HG03103 (cell line): Measurements from ENCODE around the gene USP3.
A peak's percentile ranks its signal among the peaks of the same experiment; 100 is the strongest.

ENCODE experiments used
- ATAC-seq: cut with Tn5 transposase; IDR thresholded peaks from one replicate; pipeline ENCODE4 v1.9.1; 2021; ENCODE audit warnings: low read depth; ENCODE audit not compliant: unreplicated experiment

The USP3 gene

DNA sequence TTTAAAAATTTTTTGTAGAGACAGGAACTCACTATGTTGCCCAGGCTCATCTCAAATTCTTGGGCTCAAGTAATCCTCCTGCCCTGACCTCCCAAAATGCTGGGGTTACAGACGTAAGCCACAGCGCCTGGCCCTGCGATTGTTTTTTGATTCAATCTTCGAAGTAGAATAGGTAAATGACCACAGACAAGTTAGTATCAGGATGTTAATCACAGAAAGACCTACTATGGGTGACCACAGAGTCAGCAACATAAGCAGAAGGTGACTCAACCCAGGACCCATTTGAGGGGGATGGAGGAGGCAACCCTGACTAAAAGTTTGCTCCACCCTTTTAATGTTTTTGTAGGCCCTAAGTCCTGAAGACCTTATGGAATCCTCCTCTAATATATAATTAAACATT, 10.0 kb upstream of the USP3 start:
- ATAC-seq, result no peak

DNA sequence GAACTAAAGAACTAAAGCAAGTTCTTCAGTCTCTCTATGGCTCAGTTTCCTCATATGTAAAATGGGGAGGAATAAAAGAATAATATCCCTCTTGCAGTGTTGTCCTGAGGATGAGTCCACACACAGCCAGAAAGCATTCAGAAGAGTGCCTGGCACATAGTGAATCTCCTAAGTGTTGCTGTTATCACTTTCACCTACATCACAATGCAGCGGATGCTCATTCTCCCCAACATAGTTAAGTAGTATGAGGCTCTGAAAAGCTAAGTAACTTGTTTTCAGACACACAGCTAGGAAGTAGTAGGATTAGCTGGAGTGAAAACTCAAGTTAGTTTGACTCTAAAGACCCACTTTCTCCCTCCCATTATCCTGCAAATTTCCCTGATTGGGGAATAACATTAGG, 9.1 kb upstream of the USP3 start:
- ATAC-seq, result no peak

DNA sequence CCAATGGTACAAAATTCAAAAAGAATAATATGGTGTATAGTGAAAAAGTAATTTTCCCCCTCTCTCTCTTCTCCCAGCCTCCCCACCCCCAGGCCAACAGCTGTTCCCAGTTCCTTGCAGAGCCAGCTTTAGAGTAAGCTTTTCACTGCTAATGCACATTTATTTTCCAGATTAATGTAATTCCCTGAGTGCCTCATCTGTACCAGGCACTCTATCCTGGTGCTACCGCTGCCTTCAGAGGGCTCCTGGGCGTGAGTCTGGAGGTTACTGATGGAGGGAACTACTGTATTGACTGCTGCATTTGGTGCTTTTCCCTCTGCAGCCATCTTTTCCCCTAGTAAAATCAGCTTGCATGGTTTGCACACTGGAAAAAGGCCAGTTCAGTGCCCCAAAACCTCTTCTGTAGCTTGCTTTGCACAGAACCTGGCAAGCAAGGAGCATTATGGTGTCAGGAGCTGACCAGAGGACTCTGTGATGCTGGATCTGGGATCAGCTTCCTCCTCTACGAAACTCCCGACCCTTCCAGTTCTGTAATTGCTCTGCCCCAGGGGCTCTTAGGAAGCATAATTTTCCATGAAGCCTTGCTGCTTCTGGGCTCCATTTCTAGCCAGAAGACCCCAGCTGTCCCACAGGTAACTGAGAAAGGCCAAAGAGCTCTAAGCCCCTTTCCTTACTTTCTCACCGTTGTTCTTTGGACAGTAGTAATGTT, 8.5 kb upstream of the USP3 start:
- no peak for ATAC-seq

DNA sequence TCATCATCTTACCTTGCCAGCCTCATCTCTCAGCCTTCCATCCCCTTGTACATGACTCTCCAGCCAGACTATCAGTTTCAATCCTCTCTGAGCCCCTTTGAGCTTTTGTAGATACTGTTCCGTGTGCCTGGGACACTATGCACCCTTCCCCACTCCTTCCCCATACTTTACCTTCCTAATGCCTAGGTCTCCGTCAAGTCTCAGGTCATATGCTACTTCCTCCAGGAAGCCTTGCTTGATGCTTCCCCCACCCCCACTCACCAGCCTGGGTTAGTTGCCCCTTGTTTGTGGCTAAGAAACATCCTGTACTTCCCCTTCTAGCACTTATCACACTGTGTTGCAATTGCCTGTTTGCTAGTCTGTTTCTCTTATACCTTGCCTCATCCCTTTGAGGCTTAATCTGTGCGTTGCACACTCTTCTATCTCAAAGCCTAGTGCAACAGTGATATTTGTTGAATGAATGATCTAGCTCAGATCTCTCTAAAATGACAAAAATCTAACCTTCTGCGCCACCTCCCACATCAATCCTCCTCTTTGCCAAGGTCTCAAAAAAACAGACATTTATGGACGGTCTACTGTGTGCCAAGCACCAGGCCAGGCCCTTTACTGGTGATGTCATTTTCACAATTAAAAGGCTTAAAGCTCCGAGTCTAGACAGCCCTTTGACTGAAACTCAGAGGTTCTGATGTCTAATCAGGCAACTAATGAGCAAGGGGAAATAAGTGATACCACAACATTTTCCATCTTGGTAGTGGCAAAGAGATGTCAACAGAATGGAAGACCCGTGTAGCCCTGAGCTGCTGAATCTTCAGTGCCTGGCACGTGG, 6.5 kb upstream of the USP3 start:
- ATAC-seq, result no peak

DNA sequence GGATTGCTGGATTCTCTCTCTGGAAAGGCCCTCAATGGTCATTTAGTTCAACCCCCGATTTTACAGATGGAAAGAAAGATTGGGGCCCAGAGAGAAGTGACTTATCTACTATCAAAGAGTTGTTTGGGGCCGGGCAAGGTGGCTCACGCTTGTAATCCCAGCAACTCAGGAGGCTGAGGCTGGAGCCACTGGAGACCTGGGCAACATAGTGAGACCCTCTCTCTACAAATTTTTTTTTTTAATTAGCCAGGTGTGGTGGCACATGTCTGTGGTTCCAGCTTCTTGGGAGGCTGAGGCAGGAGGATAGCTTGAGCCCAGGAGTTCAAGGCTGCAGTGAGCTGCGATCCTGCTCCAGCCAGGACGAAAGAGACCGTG, 5.2 kb upstream of the USP3 start:
- ATAC-seq, result no peak

DNA sequence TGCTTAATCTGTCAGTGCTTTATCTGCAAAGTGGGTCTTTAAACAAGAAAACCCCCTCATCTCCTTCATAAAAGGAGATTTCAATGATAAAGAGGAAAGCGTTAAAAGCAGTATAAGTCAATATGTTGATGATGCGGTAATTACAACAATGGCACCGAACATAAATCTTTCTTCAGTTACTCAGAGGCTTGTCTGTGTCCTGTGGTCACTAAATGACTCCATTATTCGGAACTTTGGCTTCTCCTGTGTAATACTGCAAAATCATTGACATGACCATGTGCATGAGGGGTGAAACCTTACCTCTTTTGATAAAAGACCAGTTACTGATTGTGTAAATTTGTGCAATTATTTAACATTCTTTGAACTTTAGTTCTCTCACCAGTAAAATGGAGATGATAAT, 4.8 kb upstream of the USP3 start:
- ATAC-seq, result no peak

DNA sequence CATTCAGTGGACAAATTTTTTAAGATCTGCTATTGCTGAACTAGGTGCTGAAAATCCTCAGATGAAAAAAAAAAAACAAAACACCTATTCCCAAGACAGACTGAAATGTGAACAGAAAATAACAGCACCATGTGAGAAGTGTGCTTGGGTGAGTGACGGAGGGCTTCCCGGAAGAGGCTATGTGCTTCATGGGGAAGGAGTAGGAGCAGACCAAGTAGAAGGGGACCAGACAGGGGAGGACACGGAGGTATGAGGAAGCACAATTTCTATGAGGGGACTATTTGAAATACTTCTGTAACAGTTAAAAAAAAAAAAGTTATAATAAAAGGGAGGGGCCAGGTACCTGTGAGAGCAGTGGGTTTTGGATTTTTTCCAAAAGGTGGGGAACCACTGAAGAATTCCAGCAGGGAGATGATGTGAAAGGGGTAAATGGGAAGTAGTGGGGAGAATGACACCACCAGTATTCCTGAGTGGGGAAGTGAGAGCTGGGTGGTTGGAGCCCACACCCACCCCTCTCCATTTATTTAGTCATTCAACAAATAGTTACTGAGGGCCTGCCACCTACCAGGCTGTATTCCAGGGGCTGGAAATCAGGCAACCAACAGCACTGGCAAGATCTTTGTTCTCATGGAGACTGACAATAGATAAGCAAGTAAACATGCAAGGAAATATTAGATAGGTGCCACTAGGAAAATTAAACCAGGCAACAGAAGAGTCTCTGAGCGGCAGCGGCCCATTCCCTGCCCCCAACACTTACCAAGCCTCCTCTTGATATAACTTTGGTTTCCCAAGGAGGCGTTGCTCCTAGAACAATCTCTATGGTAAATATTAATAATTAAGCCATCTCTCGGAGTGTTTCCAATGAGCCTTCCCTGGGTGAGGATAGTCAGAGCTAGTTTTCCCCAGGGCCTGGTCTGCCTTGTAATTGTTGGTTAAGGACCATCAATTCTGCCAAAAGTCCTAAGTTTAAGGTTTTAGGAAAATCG, 3.8 kb upstream of the USP3 start:
- no peak for ATAC-seq

DNA sequence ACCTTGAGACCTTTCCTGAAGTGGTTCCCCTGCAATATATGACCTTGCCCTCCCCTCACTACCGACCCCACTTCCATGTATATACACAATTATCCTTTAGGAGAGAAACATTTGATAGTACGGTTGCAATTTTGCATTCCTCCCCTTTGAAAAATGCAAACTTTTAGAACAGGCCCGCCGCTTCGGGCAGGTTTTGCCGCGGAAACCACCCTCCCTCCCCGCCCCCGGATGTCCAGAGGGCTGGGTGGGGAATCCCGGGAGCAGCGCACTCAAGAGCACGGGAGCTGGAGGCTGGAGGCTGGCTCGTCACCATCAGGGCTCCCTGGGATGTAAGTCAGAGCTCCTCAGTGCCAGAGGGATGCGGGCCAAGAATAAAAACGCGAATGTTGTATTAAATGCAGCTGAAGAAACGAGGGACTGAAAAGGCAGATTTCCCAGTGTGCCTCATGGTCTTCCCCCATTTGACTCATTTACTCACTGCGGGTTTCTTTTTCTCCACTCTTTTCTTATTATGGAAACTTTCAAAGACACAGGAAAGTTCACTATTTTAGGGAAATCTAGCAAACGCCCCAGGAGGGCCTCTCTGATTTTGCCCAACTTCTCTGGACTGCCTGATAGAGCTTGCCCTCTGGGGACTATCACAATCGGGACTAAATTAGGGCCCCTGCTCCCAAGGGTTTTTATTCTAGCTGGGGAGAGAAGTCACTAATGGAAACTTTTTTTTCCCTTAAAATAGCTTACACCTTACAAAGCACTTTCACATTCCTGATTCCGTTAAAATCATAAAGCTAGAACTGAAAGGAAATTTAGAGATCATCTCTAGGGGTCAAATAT, 2.9 kb upstream of the USP3 start:
- no peak for ATAC-seq

DNA sequence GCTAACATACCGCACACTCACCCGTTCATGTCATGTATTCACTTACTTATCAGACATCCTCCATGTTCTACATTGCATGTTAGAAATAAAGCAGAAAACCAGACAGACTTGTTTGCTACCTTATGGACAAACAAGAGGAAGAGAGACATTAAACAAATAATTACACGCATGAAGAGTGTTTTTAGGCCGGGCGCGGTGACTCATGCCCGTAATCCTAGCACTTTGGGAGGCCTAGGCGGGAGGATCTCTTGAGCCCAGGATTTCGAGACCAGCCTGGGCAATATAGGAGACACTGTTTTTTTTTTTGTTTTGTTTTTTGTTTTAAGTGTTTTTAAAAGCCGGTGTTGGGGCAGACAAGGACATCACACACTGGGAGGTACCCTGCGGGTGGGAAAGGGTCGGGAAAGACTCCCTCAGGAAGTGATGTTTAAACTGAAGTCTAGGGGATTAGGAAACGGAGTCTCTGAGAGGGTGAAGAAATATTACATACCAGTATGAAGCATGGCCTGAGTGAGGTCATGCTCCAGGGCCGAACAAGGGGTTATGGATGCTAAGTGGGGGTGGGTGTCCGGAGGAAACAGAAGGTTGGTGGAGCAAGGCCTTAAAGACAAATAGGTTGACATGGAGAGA, 2.1 kb upstream of the USP3 start:
- no peak for ATAC-seq

DNA sequence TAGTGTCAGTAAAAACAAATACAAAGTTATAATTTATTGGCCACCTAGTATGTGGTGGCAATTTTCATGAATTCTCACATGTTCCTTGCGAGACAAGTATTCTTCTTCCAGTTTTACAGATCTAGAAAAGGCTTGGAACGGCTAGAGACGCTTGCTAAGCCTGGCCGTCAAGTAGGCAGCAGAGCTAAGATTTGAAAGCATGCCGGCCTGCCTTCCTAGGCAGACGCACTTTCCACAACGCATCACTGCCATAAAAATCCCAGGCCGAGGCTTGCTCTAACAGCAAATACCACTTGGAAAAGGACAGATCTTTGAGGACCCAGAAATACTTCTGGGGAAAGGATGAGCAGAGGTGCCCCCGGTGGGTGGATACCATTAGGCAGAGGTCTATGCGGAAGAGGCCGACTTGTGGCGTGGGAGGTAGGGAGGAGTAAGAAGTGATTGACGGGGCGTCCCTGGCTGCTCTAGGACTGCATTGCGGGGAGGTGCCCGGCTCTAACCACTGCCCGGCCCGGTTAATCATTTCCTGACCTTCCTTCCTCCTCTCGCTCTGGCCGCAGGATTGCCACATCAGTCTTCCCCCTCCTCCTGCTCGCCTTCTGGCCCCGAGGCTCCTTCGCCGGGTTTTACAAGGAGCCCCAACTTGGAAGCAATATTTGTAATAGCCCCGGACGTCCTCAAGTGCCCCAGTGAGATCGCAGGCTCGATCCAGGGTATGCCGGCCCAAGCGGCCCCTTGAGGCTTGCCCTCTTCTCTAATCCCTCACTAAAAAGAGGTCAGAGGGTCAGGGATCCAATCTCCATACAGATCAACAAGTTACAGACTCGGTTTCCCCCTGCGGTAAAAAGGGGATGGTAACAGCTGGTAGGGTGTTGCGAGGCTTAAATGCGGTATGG, 1.3 kb upstream of the USP3 start:
- peak; percentile 41 for ATAC-seq

DNA sequence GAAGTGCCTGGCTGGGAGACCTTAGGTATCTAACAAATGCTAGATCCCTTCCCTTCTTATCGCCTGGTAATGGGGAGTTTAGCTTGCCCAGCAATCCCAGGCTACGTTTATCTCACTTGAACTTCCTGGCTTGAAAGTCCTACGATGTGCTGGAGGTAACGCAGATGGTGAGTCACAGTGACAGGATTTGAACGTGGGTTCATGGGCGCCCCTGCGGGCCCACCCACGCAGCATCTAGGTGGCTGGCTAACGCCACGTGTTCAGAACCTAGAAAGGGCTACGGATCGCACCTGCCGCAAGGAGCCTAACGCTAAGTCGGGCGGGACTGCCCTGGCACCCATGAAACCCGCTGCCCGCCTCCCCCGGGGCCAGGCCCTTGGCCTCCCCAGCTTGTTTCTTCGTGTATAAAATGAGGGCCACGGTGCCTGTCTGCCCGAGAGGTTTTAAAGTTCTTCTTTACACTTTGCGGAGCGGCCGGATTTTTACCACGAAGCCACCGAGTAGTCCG, 600 bp upstream of the USP3 start:
- ATAC-seq, result peak; percentile 8

DNA sequence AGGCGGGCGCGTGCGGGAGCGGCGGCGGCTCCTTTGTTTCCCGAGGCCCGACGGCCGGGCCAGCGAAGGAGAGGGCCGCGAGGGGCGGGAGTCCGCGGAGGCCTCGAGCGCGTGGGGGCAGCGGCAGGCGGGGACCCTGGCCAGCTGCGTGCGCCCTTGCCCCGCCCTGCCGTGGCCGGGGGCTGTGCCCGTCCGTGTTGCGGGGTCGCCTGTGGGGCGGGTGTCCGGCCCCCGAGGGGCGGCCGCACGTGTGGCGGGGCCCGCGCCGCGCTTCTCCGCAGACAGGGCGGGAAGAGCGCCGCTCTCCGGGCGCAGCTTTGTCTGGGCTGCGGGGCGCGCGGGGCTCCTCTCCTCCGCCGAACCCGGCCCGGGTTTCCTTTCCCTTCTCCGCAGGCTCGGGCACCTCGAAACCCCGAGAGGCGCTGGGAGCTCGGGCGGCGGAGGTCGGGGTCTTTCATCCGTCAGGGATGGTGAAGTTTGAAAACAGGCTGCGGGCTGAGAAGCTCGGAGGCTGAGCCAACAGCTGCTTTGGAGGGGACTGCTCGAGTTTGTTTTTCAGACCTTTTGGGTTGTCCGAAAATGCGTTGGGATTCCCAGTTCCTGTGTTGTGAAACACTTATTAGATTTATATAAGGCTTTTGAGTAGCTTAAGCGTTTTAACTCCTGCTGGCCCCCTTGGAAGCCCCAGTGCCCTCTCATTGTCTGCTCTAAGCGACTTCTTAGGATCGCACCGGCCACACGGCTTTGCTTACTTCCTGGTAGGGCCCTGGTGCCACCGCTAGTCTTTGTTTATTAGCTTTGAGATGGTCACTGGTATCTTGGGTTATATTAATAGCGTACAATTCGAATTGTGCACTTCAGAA, 817 bp downstream of the USP3 start:
- no peak for ATAC-seq

DNA sequence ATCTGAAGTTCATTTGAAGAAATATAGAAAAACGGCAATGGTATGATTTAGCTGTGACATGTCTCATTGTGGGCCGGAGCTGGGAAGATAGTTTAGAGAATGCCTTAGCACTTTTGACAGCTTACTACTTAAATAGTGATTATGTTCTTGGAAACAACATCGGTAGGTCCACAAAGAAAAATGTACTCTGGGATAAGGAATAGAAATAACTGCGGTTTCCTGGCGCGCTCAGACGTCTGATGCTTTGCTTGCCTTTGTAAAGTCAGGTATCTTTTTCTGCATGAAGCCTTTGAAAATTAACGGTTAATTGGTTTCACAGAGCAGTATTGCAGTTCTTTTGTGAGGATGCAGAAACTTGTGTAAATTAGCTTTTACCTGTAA, 1.4 kb downstream of the USP3 start:
- no peak for ATAC-seq

DNA sequence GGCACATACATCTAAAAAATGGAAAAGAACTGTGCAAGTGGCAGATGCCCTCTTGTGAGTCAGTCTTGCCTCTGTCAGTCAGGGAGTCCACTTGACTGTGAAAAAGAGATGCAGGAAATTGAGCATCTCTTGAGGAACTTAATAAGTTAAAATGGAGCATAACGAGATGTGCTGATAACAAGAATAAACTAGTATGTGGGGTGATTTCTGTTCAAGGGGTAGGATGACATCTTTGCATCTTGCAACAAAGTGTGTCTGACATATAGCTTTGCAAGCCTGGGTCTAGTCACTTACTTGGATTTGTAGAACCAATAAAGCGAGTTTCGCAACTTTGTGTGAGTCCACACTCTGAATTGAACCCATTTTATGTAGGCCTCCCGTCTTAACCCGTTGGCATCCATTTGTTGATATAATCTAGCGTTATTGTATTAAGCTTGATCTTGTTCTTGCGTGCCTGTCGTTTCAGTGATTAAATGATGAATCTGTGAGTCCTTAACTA, 2.2 kb downstream of the USP3 start:
- no peak for ATAC-seq

DNA sequence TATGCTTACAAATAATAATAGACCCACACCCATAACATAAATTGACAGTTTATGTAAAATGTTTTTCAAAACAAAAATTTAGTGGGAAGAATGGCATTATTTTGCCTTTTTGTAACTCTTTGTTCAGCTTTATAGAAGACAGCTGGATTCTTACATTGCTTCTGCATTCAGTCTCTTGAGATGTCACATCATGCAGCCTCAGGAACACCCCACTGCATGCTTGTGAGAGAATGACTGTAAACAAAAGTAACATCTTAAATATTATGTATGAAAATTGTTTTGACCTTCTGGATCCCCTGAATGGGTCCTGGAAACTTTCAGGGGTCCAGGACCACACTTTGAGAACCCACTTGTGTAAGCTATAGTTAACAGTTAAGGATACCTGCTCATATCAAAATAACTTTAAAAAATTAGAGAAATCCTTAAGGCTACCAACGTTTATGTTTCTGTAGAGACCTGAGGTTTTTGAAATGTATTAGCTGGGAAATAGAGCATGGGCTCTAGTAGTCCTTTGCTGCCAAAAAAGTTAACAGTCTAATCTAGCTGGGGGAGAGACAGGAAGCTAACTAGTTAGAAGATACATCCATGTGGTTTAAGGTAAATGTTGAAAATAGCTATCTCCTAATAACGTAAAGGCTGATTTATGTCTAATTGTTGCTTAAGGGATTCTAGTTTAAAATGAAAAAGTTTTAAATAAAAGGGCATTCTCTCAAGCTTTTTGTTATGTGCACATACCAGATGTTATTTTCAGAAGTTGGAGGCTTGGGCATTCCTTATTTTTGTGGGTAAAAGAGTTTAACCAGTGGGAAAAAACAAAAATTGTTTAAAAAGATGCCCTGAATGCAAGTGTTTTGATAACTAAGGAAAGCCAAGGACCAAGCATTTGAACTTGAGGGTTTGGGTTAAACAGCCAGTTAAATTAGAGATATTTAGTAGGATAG, 3.8 kb downstream of the USP3 start:
- ATAC-seq, result no peak
